CD4-positive, alpha-beta T cell treated with Interleukin-12 subunit alpha and Interleukin-12 subunit beta, for 1 hour (primary cell): ENCODE data around the gene PLCB4.

Source experiments
- DNase-seq: peaks from one replicate; pipeline ENCODE4 v3.0.0-alpha.2; 2020

PLCB4 gene

GRCh38 chr20:9478771-9479170, 409.9 kb downstream of the PLCB4 start:
- DNase-seq: no peak

- DNase-seq: no peak
Measured at GRCh38 chr20:9480066-9480465, 411.2 kb downstream of the PLCB4 start.

DNA sequence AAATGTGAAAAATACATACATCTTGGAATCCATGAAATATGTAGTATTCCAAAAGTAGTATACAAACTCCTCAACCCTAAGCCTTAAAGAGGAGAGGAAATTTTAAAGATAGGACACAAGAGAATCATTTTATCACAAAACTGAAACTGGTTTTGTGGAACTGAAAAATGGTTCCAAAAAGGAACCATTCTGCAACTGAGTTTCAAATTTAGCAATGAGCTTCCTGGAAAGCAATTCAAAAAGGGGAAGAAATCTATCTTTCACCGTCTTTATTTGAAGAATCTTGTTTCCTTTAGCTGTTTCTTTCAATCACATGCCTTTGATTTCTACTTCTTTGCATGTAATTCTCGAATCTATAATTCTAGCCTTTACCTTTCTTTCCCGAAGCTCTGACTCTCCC, 413.3 kb downstream of the PLCB4 start:
- DNase-seq: no peak

DNA sequence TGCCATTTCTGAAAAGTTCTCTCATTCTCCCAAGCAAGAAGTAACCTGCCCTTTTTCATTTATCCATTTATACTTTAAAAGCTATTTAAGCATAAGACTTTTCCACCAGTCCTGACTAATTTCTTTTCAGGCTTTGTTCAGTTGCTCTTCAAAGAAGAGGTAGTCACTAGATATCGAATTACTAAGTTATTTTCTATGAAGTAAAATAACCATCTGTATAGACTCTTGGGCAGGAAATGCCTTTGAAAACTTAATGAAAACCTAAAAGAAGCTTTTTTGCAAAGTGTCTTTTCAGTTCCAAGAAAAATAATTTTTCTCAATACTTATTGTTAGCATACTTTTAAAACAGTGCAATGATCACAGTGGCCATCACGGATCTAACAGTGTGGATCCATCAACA, 414.2 kb downstream of the PLCB4 start:
- no peak for DNase-seq

DNA sequence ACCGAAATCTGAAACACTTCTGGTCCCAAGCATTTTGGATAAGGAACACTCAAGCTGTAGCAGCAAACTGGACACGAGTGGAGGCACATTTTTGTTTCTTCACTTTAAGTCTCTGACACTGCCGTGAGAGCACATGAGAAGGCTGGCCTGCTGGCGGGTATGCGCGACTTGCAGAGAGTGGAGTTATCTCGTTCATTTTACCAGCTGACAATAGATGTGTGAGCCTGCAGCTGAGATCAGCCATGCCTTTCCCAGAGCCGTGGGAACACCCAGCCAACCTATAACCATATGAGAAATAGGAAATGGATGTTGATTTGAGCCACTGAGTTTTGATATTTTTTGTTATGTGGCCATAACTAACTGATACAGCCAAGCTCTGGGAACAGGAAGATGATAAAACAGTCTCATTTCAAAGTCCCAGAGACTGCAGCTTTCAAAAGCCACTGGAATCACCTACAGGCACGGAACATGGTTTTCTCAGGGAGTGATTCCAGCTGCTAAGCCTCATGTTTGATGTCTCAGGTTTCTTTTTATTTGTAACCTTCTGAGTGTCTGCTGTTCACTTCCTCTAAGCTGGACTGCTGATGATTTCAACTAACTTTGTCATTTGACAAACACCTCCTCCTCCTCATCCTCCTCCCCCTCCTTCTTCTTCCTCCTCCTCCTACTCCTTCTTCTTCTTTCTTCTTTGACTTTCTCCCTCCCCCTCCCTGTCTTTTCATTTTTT, 416.9 kb downstream of the PLCB4 start:
- DNase-seq: no peak

DNA sequence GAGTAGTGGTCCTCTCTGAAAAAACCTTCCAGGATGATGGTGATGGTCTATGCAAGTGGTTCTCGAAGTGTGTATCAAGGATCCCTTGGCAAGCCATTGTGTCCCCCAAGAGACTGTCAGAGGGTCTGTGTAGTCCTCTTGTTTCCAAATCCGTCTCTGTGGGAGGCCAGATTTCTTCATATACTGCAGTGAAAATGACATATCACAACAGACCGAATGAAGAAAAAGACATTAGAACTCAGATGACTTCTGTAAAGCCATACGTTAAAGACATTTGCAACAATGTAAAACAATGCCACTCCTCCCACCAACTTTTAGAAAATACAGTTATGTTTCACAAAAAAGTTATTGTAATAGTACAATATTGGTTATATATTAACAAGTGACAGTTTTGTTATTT, 418.3 kb downstream of the PLCB4 start:
- DNase-seq: no peak

DNA sequence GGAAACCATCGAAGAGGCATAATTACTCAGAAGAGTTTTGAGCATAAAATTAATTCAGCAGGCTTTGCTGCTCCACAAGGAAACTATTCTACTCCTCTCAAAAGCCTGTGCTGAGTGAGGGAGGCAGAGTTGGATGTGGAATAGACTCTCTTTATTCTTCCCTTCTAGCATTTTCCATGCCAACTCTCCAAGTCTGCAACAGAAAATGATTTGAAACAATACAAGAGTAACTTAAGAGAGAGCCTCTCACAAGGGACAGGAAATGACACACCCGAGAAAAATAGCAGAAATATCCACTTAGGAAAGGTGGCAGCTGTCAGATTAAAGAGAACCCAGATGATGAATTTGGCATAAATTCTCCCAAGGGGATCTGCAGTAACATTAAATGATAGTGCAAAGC, 419.2 kb downstream of the PLCB4 start:
- no peak for DNase-seq

DNA sequence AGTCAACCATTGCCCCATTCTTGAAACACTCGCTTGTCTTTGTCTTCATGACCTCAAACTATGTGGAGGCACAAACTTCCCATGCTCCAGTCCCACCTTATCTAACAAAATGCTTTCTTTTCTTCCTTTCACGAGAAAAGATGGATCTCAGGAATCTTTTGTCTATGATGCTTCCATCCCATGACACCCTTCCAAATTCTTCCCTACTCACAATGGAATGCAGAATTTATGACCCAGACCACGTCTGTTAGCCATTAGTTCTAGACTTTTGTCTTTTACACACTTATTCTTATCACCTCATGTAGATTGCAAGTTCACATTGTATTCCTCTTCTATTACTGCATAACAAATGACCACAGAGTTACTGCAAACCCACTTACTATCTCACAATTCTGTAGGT, 421.3 kb downstream of the PLCB4 start:
- DNase-seq: no peak

DNA sequence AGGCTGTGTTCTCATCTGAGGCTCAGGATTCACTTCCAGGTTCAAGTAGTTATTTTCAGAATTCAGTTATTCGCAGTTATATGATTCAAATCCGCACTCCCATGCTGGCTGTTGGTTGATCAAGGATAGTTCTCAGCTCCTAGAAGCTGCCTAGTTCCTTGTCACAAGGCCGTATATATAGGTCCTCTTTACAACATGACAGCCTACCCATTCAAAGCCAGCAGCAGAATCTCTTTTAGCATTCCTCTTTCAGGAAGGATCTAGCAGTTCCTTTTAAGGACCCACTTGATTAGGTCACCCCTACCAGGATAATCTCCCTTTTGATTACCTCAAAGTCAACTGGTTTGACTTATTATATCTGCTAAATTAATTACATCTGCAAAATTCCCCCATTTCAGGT, 421.7 kb downstream of the PLCB4 start:
- no peak for DNase-seq

- DNase-seq: no peak
Measured at GRCh38 chr20:9491324-9491723, 422.4 kb downstream of the PLCB4 start.

GRCh38 chr20:9492067-9492466, 423.2 kb downstream of the PLCB4 start:
- no peak for DNase-seq

GRCh38 chr20:9493803-9494202, 424.9 kb downstream of the PLCB4 start:
- no peak for DNase-seq

GRCh38 chr20:9495701-9496100, 426.8 kb downstream of the PLCB4 start:
- no peak for DNase-seq

DNA sequence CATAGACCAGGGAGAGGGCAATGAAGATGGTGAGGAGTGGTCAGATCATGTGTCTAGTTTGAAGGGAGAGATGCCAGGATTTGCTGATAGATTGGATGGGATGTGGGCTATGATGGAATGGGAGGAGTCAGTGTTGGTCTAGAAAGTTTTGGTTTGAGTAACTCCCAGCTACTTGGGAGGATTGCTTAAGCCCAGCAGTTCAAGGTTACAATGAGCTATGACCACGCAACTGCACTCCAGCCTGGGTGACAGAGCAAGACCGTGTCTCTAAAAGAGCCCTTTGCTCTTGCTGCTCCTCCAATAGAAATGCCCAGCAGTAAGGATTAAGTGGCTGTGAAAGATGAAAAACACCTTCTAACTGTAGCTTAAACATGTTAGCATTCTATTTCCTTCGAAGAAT, 427.3 kb downstream of the PLCB4 start:
- DNase-seq: no peak

DNA sequence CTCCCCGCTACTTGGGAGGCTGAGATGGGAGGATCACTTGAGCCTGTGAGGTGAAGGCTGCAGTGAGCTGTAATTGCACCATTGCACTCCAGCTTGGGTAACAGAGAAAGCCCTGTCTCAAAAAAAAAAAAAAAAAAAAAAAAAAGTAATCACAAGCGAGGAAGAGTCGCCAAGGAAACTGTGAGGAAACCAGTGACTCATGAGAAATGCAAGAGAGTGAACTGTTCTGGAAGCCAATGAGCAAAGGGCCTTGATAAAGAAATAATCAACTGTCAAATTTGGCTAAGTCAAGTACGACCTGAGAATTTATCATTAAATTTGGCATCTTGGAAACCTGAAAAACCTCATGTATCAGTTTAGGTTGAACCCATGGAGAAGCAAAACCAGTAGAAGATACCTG, 429.4 kb downstream of the PLCB4 start:
- DNase-seq: no peak

DNA sequence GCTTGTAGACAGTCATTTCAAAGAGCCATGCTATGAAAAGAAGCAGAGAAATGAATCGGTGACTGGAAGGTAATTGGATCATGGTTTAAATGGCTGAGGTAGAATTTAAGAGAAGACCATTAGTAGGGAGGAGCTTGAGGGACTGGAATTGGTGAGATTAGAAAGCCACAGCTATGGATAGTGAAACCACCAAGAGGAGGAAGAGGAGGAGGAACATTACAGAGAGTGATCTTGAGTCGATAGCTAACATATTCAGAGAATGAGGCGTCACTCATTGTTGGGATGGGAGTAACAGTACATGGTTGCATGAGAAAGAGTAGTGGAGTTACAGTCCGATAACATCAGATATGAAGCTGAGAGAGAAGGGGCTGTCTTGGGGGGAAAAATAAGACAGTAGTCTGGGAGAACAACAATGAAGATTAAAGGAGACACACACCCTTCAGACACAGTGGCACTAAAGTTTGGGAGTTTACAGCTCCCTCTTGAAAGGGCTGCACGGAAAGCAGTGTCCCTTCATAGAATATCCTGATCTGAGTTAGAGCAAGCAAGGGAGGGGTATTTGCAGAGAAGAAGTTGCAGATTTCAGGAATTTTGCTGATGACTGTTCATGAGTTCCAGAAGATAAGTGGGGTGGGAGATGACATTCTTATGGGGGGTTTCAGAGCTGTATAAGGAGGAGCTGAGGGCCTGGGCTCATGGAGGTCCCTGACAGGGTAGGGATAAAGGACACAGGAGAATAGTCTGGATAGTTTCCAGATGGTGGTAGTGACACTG, 430.4 kb downstream of the PLCB4 start:
- DNase-seq: no peak

DNA sequence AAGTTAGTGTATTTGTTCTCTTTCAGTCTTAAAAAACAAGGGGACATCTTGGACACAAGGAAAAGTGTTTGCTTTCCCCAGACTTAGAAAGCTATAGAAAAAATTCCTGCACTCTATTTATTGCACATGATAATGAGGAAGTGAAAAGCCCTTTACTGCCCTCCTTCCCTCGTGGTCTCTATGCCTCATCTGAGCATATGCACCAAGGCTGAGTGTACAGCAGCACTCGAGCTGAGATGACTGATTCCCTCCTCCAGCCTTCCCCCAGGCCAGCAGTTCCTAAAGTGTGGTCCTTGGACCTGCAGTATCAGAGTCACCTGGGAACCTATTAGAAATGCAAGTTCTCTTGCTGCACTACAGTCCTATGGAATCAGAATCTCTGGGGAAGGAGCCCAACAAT, 431.2 kb downstream of the PLCB4 start:
- DNase-seq: no peak

- DNase-seq: no peak
Measured at GRCh38 chr20:9501473-9501872, 432.6 kb downstream of the PLCB4 start.

- DNase-seq: no peak
Measured at GRCh38 chr20:9503526-9504245, 434.8 kb downstream of the PLCB4 start.

- no peak for DNase-seq
Measured at GRCh38 chr20:9506280-9506821, 437.5 kb downstream of the PLCB4 start.

- DNase-seq: no peak
Measured at GRCh38 chr20:9506964-9507369, 438.1 kb downstream of the PLCB4 start.

DNA sequence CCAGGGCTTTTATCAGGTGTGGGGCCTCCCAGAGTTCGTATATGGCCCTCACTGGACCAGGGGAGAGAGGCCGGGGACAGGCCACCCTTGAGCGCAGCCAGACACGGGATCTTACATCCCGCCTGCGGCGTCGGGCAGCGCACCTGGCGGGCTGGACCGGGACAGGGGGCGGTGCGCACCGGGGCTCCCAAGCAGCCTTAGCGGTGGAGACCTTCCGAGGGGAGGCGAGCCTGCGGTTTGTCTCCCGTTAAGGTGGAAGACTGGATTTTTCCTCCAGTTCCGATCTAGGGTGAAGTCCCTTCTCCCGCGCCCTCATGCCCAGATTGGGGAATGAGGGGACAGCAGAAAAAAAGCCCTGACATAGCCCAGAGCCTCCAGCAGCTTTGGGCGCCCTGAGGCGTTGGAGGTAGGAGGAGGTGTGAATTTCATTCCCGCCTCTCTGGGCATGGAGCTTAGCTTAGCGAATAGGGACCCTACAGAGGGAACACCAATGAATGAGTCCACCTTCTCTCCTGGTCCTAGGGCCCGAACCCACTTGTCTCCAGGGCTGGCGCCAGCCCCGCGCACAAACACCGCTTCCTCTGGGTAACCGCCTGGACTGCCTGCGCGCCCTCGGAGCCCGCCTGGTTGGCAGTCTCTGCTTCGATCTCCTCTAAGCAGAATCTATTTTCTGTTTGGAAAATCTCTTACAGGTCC, 438.8 kb downstream of the PLCB4 start:
- no peak for DNase-seq

GRCh38 chr20:9508240-9508661, 439.4 kb downstream of the PLCB4 start:
- no peak for DNase-seq
